ENCODE measurements around the gene KRTAP5-3. TPM values are rescaled to one million over a fixed set of nuclear protein-coding genes. Genes with fewer than 3 reads are reported as not detected.

Gene KRTAP5-3
- total RNA-seq, 1 donor = not detected

- no peak for TF ChIP-seq CTCF (IDR thresholded peaks at IDR 0.05; ENCODE audit: insufficient read depth, low read depth, low read length)
- DNase-seq (ENCODE audit: low read depth) = no peak
Measured at GRCh38 chr11:1563149-1563638, 45.1 kb downstream of the KRTAP5-3 start.

GRCh38 chr11:1562469-1563148, 45.7 kb downstream of the KRTAP5-3 start:
- no peak for TF ChIP-seq CTCF (IDR thresholded peaks at IDR 0.05; ENCODE audit: insufficient read depth, low read depth, low read length)
- DNase-seq (ENCODE audit: low read depth) = no peak
- no peak overlapping the region for H3K4me3 ChIP-seq (ENCODE audit: low read depth, low read length)

More at GRCh38 chr11:1563149-1563638, 45.1 kb downstream of the KRTAP5-3 start:
- H3K4me3 ChIP-seq (ENCODE audit: low read depth, low read length) = no peak overlapping the region

- TF ChIP-seq CTCF (IDR thresholded peaks at IDR 0.05; ENCODE audit: insufficient read depth, low read depth, low read length) = no peak
- no peak overlapping the region for H3K4me3 ChIP-seq (ENCODE audit: low read depth, low read length)
- DNase-seq (ENCODE audit: low read depth) = no peak
Measured at GRCh38 chr11:1561955-1562354, 46.3 kb downstream of the KRTAP5-3 start.

GRCh38 chr11:1561266-1561665, 47.0 kb downstream of the KRTAP5-3 start:
- DNase-seq (ENCODE audit: low read depth) = no peak
- no peak overlapping the region for H3K4me3 ChIP-seq (ENCODE audit: low read depth, low read length)
- no peak for TF ChIP-seq CTCF (IDR thresholded peaks at IDR 0.05; ENCODE audit: insufficient read depth, low read depth, low read length)

- TF ChIP-seq CTCF (IDR thresholded peaks at IDR 0.05; ENCODE audit: insufficient read depth, low read depth, low read length) = no peak
- no peak for DNase-seq (ENCODE audit: low read depth)
- H3K4me3 ChIP-seq (ENCODE audit: low read depth, low read length) = no peak overlapping the region
Measured at GRCh38 chr11:1560649-1561251, 47.5 kb downstream of the KRTAP5-3 start.

- no peak for TF ChIP-seq CTCF (IDR thresholded peaks at IDR 0.05; ENCODE audit: insufficient read depth, low read depth, low read length)
- no peak overlapping the region for H3K4me3 ChIP-seq (ENCODE audit: low read depth, low read length)
- DNase-seq (ENCODE audit: low read depth) = no peak
Measured at GRCh38 chr11:1560002-1560648, 48.1 kb downstream of the KRTAP5-3 start.
